GM19023 (cell line): ENCODE measurements around the gene MRPL10.
A peak's percentile ranks its signal among the peaks of the same experiment; 100 is the strongest.

Experiments used
- ATAC-seq: cut with Tn5 transposase; IDR thresholded peaks from one replicate; pipeline ENCODE4 v1.9.1; 2021; ENCODE audit warnings: mild to moderate bottlenecking, moderate library complexity; ENCODE audit not compliant: unreplicated experiment

MRPL10 gene

DNA sequence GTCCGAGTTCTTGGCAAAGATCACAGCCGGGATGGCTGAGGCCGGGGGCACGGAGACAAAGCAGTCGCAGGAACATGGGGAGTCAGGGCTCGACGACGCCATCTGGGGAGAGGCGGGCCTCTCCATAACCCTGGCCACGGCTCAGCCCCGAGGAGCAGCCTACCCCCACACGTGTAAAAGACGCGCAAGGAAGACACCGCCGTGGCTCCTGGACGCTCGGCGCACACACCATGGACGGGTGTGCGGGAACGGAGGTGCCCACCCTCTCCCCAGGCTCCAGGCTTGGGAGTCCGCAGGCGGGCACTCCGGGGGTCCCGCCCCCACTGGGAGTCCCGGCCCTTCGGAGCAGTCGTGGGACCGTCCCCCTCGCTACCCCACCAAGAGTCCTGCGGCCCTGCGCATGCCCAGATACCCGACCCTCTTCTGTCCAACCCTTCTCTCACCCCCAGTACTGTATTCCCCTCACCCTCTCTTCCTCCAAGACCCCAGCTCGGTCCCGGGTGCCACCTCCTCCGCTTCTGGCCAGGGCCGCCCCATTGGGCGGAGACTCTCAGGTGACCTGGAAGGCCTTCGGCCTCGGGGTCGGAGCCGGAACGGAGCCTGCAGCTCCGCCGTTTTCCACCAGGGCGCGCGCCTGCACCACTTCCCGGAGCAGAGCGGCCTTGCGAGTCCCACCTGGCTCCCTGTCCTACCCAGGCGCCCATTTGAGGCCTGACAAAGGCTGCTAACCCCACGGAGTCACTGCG, 9.6 kb upstream of the MRPL10 start, which contains the start of gene SCRN2:
Gene SCRN2, minus strand, starts transcription at position 532 of the 746 bp plus-strand sequence. Its CDS starts 430 bp downstream, at position 102.
- peak; percentile 89 for ATAC-seq

- ATAC-seq = no peak
Observed at GRCh38 chr17:47840001-47840741, 8.8 kb upstream of the MRPL10 start.

- no peak for ATAC-seq
Observed at GRCh38 chr17:47839071-47839470, 7.7 kb upstream of the MRPL10 start.

GRCh38 chr17:47838636-47839035, 7.3 kb upstream of the MRPL10 start:
- no peak for ATAC-seq

DNA sequence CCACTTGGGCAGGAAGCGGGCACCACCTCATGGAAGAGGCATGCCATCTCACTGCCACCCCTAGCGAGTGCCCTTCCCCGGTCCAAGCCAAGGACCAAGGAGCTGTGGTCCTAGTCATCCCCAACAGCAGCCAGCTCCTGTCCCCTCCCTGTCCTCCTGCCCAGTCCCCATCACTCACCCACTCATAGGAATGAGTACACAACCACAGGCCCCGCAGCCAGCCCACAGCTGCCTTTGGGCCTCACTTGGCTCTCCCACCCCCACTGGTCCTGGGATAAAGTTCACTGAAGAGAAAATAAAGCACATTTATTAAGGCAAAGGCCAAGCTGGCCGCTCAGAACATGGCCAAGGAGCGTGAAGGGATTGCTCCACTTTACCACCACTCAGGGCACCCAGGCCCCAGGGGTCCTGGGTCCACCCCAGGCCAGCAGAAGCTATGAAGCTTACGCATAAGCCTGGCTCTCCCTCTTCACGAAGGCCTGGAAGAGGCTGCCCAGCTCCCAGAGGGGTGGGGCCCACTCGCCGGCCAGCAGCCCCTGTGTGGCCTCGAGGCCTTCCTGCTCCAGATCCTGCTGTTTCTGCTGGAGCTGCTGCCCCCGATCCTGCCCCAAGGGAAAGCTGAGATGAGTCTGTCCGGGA, 6.2 kb upstream of the MRPL10 start:
- no peak for ATAC-seq

GRCh38 chr17:47836601-47837000, 5.3 kb upstream of the MRPL10 start:
- ATAC-seq = no peak

DNA sequence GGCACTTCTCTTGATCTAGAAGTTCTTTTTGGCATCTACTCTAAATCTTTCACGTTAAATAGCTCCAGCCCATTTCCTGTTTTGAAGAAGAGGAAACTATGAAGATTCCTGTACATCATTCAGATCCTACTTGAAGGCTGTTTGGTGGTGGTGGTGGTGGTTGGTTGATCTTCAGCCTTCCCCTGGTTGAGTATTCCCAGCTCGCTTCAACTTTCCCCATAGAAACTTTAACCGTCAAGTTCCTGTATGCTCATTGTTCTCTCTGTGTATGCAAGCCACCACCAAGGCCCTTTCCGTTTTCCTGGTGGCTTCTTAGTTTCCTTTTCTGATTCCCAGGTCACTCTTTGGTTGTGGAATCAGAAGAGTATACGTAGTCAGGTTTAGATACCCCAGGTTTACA, 3.4 kb upstream of the MRPL10 start:
- no peak for ATAC-seq

DNA sequence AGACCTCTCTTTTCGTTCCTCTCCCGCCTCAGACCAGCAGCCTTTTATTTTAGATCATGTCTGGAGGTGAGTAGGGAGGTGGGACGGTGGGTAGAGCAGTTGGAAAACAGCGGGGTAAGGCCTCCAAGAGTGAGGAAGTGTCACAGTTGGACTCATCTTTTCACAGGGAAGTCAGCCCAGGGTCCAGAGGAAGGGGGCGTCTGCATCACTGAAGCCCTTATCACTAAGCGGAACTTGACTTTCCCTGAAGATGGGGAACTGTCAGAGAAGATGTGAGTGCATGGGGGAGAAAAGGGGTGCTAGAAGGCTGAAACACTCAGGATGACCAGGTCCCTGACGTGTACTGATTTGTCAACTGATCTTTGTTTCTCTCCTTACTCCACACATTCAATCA, 590 bp upstream of the MRPL10 start:
- no peak for ATAC-seq

DNA sequence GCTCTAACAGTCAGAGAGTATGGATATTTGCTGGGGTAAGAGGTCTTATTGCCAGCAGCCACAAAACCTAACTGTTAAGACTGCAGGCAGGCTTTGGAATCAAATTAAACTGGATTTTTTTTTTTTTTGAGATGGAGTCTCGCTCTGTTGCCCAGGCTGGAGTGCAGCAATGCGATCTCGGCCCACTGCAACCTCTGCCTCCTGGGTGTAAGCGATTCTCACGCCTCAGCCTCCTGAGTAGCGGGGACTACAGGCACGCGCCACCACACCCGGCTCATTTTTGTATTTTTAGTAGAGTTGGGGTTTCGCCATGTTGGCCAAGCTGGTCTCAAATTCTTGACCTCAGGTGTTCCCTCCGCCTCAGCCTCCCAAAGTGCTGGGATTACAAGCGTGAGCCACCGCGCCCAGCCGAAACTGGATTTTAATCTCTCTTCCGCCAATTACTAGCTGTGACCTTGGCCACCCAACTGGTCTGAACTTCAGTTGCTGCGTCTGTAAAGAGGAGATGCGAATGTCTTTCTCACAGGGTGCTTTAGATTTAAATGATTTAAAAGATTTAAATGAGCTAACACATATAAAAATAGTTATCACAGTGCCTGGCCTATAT, 842 bp downstream of the MRPL10 start:
- ATAC-seq = no peak

DNA sequence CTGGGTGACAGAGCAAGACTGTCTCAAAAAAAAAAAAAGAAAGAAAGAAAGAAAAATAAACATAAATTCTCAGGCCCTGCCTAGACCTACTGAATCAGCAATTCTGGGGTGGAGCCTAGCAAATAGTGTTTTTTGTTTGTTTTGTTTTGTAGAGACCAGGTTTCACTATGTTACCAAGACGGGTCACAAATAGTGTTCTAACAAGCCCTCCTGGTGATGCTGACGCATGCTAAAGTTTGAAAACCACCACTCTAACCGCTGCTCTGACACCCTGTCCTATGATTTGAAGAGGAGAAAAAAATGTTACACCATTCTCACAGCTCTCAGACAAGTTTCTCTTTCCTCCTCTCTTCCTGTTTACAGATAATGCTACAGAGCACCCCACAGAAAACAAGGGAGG, 1.5 kb downstream of the MRPL10 start:
- ATAC-seq = no peak

DNA sequence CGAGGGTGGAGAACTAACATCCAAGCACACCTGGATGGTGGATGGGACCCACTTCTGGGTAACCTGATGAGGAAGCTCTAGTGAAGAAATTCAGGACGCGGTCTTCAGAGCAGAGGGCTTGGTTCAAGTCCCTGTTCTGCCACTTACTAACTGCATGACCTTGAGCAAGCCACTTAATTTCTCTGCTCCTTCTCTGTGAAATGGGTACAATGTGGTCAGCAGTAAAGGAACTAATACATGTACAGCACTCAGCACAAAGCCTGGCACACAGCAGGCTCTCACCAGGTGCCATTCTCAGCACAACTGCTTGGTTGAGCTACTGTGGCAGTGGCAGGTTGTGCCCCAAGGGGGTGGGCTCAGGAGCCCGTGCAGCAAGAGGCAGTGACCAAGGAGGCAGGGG, 7.8 kb downstream of the MRPL10 start:
- ATAC-seq = no peak

GRCh38 chr17:47822785-47823184, 8.6 kb downstream of the MRPL10 start:
- no peak for ATAC-seq

- ATAC-seq = peak; percentile 83
Observed at GRCh38 chr17:47821424-47822391, 9.6 kb downstream of the MRPL10 start, which contains the start of gene OSBPL7. TSS of gene OSBPL7 (minus strand) at chr17:47821794. CDS start at chr17:47820278, 1,516 bp downstream.

DNA sequence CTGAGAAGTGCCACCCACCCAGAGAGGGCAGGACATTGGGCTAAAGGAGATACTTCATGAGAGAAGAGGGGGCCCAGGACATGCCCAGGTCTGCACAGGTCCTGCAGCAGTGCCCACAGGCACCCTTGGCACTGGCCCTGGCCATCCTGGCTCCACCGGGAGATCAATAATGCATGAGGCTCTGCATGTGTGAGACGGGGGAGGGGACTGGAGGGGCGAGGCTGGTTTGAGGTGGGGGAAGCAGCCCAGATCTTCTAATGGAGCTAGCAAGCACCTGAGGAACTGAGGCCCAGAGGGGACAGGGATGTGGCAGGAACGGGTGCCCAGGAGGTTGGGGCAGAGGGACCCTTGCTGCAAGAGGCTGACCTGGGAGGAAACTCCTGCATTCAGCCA, 10.3 kb downstream of the MRPL10 start:
- ATAC-seq = no peak

GRCh38 chr17:47820033-47820789, 11.1 kb downstream of the MRPL10 start:
- no peak for ATAC-seq

DNA sequence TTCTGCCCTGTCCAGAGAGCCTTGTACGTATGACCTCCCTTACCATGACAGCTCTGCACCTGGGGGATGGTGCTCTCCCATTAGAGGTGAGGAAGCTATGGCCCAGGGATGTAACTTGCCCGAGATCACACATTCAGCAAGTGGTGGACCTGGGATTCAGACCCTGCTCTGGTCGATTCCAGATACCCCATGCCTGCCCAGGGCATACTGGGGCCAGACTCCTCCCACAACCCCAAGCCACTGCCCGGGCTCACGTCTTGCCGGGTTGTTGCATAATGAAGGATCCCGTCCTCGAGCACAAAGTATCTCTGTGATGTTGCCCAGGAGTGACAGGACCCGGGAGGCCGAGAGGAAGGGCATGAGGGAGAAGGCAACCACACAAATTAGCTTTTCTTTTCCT, 11.9 kb downstream of the MRPL10 start:
- ATAC-seq = no peak

DNA sequence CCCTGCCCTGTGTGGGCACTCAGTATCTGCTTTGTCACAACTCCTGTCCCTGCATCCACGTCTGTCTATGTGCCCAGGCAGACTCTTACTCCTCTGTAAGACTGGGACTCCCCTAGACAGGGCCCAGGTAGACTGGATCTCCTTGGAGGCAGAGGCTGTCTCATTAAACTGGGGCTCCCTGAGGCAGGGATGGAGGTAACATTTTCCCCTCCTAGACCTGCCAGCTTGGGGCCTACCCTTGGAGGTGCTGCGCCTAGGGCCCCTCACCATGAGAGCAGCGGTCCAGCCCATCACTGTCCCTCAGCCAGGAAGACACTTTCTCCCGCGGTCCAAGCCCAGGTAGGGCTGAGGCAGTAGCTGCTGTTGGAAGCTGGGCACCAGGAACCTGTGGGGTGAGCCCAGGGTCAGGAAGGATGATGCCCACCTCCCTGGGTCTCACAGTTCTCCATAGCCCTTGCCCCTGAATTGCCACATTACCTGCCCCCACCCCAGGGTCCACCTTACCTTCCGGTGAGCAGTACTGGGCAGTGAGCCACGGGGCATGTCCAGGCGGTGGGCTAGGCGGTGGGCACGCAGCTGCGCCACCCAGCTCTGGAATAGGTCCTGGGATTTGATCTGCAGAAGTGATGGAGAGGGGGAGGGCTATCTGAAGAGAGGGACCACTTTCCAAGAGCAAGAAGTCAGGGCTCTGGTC, 13.2 kb downstream of the MRPL10 start:
- ATAC-seq = no peak

- no peak for ATAC-seq
Observed at GRCh38 chr17:47816947-47817346, 14.4 kb downstream of the MRPL10 start.
